Natural killer cell (primary cell): Measurements from ENCODE around the gene PTPRM. TPM values are rescaled to one million over a fixed set of nuclear protein-coding genes. Genes with fewer than 3 reads are reported as not detected.

Experiments
- ATAC-seq, 3 donors: fragments of 150-1000 bp in 2 of 3; fragments of 200-7000 bp in 1 of 3; cut with Tn5 transposase; 1 replicate in 1 of 3; 2 replicates in 2 of 3; pipeline ENCODE4 v1.10.0; 2021; ENCODE audit warnings: mild to moderate bottlenecking in 2 of 3, moderate library complexity in 2 of 3
- DNase-seq, 2 donors: peaks; one replicate each; pipeline versions ENCODE4 v3.0.0 to v3.0.0-alpha.2; 2013 to 2021; ENCODE audit warnings: mixed read lengths in 1 of 2
- H3K27ac ChIP-seq: one replicate; pipeline ENCODE4 v1.5.1; 2013; ENCODE audit warnings: mild to moderate bottlenecking, low read length
- H3K27me3 ChIP-seq: one replicate; pipeline ENCODE4 v1.6.1; 2013; ENCODE audit warnings: low read length; ENCODE audit not compliant: control insufficient read depth, insufficient read depth
- H3K36me3 ChIP-seq: one replicate; pipeline ENCODE4 v1.6.1; 2013; ENCODE audit warnings: low read length; ENCODE audit not compliant: control insufficient read depth, insufficient read depth
- H3K4me1 ChIP-seq: one replicate; pipeline ENCODE4 v1.6.1; 2013; ENCODE audit warnings: low read length; ENCODE audit not compliant: control insufficient read depth, insufficient read depth
- H3K4me3 ChIP-seq: one replicate; pipeline ENCODE4 v1.5.1; 2013; ENCODE audit warnings: low read length
- H3K9me3 ChIP-seq: one replicate; pipeline ENCODE4 v1.6.1; 2013; ENCODE audit warnings: low read length; ENCODE audit not compliant: control insufficient read depth, insufficient read depth
- H3K27ac Mint-ChIP-seq, 2 donors: one replicate each; pipeline ENCODE4 v1.8.0; 2022; ENCODE audit warnings: mild to moderate bottlenecking in 2 of 2, mixed read lengths in 2 of 2, moderate library complexity in 1 of 2
- H3K27me3 Mint-ChIP-seq, 2 donors: one replicate each; pipeline ENCODE4 v1.8.0; 2022; ENCODE audit warnings: low read depth in 2 of 2, mixed read lengths in 2 of 2
- H3K36me3 Mint-ChIP-seq: one replicate; pipeline ENCODE4 v1.8.0; 2022; ENCODE audit warnings: mixed read lengths
- H3K4me1 Mint-ChIP-seq, 2 donors: one replicate each; pipeline ENCODE4 v1.8.0; 2022; ENCODE audit warnings: mixed read lengths in 2 of 2
- H3K4me3 Mint-ChIP-seq: one replicate; pipeline ENCODE4 v1.8.0; 2022; ENCODE audit warnings: mild to moderate bottlenecking, moderate library complexity, mixed read lengths
- H3K9me3 Mint-ChIP-seq, 2 donors: one replicate each; pipeline ENCODE4 v1.8.0; 2022; ENCODE audit warnings: mixed read lengths in 2 of 2
- CTCF ChIP-seq: fragments of 200-600 bp; IDR thresholded peaks from one replicate; pipeline ENCODE4 v1.8.0; 2022; ENCODE audit warnings: antibody characterized with exemption
- WGBS: methylation state at CpG from one replicate; pipeline ENCODE4 v1.1.7; 2013; ENCODE audit warnings: missing lambda C conversion rate; ENCODE audit not compliant: insufficient coverage; 5-methylcytosine and 5-hydroxymethylcytosine counted together
- intact Hi-C: fragments of 100-400 bp; cut with micrococcal nuclease; formaldehyde crosslinking; loops from one replicate; pipeline ENCODE4 v1.14.2; 2022
- total RNA-seq, 4 donors: library from RNA; stranded (reverse); fragments of 120-200 nt in 1 of 4; gene quantifications; one replicate each; pipeline versions ENCODE4 v1.2.3 to v1.2.4, GENCODE V29; 2013 to 2022

PTPRM gene
- total RNA-seq, 3 donors from 2014 or later (not counting 1 experiment from before 2014, with no cell fraction given): 5.0 to 13.2 (median 12.1) TPM

GRCh38 chr18:8040021-8040420 lies 472.9 kb downstream of the PTPRM start:
- Histone ChIP-seq H3K4me3 (no peak overlapping the region), H3K27me3 (no peaks in the 10 kb centered on the region), H3K4me1 (no peaks in the 10 kb centered on the region), H3K36me3 (no peaks in the 10 kb centered on the region), H3K9me3 (no peaks in the 10 kb centered on the region), H3K27ac (no peak overlapping the region)
- H3K4me1 Mint-ChIP-seq: no peaks in the 10 kb centered on the region
- H3K27me3 Mint-ChIP-seq: peaks cover 0 to 5% of the 10 kb centered on the region in 2 donors
- no peaks in the 10 kb centered on the region for H3K36me3 Mint-ChIP-seq
- DNase-seq: no peak
- no peak overlapping the region for H3K27ac Mint-ChIP-seq
- peaks cover 0 to 3% of the 10 kb centered on the region in 2 donors for H3K9me3 Mint-ChIP-seq
- H3K4me3 Mint-ChIP-seq: no peak overlapping the region
- intact Hi-C loops: no loop called here
- no peak for TF ChIP-seq CTCF
- no peak for ATAC-seq

GRCh38 chr18:8041526-8042111 lies 474.5 kb downstream of the PTPRM start:
- H3K27ac ChIP-seq: no peak overlapping the region
- Mint-ChIP-seq H3K4me1 (no peaks in the 10 kb centered on the region), H3K4me3 (no peak overlapping the region), H3K27ac (no peak overlapping the region), H3K27me3 (peaks cover 0 to 5% of the 10 kb centered on the region in 2 donors), H3K36me3 (no peaks in the 10 kb centered on the region), H3K9me3 (peaks cover 0 to 6% of the 10 kb centered on the region in 2 donors)
- no peak for DNase-seq
- no peaks in the 10 kb centered on the region for H3K36me3 ChIP-seq
- WGBS: 85% methylated on average over 1 of the region's 1 CpG
- H3K4me3 ChIP-seq: no peak overlapping the region
- H3K9me3 ChIP-seq: no peaks in the 10 kb centered on the region
- no peaks in the 10 kb centered on the region for H3K27me3 ChIP-seq
- intact Hi-C loops: no loop called here
- no peaks in the 10 kb centered on the region for H3K4me1 ChIP-seq
- no peak for ATAC-seq
- no peak for TF ChIP-seq CTCF

GRCh38 chr18:8044004-8044403 lies 476.9 kb downstream of the PTPRM start:
- no peaks in the 10 kb centered on the region for H3K27me3 ChIP-seq
- no peak overlapping the region for H3K27ac ChIP-seq
- H3K4me1 ChIP-seq: no peaks in the 10 kb centered on the region
- intact Hi-C loops: no loop called here
- no peak for ATAC-seq
- no peaks in the 10 kb centered on the region for H3K36me3 ChIP-seq
- 75% methylated on average over 4 of the region's 4 CpGs for WGBS
- H3K4me1 Mint-ChIP-seq: no peaks in the 10 kb centered on the region
- no peaks in the 10 kb centered on the region for H3K36me3 Mint-ChIP-seq
- H3K9me3 Mint-ChIP-seq: peaks cover 0 to 6% of the 10 kb centered on the region in 2 donors
- no peak overlapping the region for H3K4me3 ChIP-seq
- no peak overlapping the region for H3K27ac Mint-ChIP-seq
- H3K4me3 Mint-ChIP-seq: no peak overlapping the region
- no peaks in the 10 kb centered on the region for H3K27me3 Mint-ChIP-seq
- H3K9me3 ChIP-seq: no peaks in the 10 kb centered on the region
- no peak for DNase-seq
- TF ChIP-seq CTCF: no peak
